NCI-H1105 treated with DMSO at 0.1 percent for 48 hours (cell line): ENCODE data around the gene YWHAG.
"Not testable (repeated sequence)": the region's sequence is repeated elsewhere in the genome, so short reads cannot be mapped to it uniquely, and the experiment has no call there.

ENCODE experiments used
- DNase-seq: peaks from one replicate; lab custom pipeline; 2025; lab: John Stamatoyannopoulos, UW

YWHAG gene

GRCh38 chr7:76380623-76380966 lies 21.8 kb upstream of the YWHAG start:
- no peak for DNase-seq

- DNase-seq = no peak
Measured at GRCh38 chr7:76377186-76377918, 18.6 kb upstream of the YWHAG start.

GRCh38 chr7:76375251-76375650 lies 16.5 kb upstream of the YWHAG start:
- no peak for DNase-seq

- DNase-seq = no peak
Measured at GRCh38 chr7:76372984-76373833, 14.4 kb upstream of the YWHAG start.

GRCh38 chr7:76371396-76371795 lies 12.6 kb upstream of the YWHAG start:
- no peak for DNase-seq

DNA sequence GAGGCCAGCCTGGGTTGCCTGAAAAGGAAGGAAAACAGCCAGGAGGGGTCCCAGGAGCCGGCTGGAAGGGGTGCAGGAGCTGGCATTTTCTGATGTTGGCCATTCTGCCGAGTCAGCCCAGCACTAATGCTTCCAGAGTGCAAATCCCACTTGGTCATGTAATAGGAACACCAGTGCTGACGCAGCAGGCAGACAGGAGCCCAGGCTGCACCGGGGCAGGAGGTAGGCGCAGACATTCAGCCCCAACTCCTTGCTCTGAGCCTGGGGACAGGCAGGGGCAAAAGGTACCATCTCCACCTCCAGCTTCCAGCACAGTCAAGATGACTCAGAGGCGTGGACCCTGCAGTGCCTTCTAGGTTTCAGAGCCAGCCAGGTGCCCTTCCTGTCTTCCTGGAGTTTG lies 10.2 kb upstream of the YWHAG start:
- DNase-seq = no peak

DNA sequence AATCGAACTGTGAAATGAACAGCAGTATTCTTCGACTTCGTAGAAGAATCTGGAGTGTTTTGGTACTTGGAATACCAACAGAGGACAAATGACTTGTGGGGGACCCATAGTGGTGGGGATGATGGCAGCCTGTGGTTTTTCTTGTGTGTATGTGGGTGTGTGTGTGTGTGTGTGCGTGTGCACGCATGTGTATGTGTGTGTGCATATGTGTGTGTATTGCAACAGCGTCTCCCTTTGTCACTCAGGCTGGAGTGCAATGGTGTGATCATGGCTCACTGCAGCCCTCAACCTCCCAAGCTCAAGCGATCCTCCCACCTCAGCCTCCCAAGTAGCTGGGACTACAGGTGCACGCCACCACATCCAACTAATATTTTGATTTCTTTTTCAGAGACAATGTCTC lies 9.4 kb upstream of the YWHAG start:
- no peak for DNase-seq

DNA sequence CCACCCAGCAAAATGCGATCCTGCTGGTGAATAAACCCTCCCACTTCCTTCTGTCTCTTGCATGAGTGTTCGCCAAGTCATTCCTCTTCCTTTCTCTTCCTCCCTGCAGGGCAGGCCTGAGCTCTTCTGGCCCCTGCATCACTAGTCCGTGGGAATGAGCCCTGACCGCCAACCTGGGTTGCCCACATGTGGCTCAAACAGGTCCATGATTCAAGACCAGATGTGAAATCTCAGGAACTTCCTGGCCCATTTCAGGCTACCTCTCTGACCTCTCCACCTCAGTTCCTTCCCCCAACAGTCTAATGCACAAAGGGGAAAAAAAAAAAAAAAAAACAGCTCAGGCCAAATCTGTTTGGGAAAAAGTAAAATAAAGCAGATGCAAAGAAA lies 5.4 kb upstream of the YWHAG start:
- no peak for DNase-seq

DNA sequence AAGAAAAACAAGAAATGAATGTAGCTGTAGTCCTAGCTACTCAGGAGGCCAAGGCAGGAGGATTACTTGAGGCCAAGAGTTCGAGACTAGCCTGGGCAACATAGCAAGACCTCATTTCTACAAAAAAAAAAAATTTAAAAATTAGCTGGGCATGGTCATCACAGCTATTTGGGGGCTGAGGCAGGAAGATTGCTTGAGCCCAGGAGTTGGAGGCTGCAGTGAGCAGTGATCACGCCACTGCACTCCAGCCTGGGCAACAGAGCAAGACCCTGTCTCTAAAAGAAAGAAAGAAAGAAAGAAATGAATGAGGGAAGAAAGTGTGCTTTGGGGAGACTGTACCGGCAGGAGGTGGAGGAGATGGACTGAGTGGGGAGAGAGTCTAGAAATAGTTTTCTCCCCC lies 5.0 kb upstream of the YWHAG start:
- DNase-seq = not testable (repeated sequence)

- DNase-seq = no peak
Measured at GRCh38 chr7:76359978-76360638, 1.3 kb upstream of the YWHAG start.

DNA sequence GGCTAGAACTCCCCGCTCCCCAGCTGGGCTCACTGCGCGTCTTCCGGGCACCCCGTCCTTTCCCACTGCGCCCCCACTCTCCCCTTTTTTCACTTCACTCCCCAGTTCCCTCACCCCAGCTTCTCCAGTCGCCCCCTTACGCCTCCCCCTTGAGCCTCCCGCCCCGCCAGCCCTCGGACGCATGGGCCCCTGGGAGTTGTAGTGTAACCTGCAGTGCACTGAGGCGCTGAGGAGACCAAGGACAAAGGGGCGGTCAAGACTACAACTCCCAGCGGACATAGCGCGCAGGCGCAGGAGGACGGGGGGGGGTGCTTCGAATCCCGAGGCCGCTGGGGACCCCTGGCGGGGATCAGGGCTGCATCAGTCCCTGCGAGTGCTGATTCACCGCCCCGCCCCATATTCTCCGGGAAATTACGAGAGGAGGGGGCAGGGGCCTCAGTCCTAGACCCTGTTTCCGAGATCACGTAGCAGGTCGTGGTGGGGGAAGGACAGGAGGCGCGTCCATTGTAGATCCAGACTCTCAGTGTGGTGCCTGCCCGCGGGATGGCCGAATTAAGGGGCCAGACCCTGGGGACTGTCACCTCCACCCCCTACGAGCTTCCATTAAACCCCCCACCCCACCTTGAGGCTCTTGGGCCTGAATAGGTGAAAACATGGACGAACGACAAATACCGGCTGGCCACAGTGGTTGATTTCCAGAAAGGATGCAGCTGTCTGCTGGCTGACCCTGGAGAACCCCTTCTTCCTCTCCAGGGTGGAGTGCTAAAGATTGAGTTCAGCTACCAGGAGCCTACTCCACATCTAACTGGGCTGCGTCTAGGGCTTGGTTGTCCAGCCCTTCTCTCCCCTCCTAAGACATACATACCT lies 553 bp upstream of the YWHAG start:
- peak; percentile 98 for DNase-seq

GRCh38 chr7:76358011-76358480 lies 745 bp downstream of the YWHAG start:
- DNase-seq = peak; percentile 48

DNA sequence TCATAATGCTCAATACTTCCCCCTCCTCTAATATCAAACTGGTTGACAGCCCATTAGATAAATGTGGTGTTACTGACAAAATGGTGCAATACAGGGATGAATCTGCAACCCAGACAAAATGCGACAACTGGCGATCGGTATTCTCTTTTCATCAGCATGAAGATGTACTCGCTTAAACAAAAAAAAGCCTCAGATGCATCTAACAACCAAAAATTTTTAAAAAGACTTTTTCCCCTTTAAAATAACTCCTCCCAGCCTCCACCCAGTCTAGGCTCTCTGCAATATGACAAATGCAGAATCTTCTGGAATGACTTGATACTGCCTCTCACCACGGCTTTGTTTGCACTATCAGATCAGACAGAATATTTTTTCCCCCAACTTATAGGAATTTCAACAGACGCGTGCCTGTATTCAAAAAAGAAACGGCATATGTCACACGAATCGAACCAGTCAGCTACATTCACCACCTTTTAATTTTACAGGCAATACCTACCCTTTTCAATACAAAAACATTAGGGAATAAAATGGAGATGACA lies 1.2 kb downstream of the YWHAG start:
- peak; percentile 48 for DNase-seq

DNA sequence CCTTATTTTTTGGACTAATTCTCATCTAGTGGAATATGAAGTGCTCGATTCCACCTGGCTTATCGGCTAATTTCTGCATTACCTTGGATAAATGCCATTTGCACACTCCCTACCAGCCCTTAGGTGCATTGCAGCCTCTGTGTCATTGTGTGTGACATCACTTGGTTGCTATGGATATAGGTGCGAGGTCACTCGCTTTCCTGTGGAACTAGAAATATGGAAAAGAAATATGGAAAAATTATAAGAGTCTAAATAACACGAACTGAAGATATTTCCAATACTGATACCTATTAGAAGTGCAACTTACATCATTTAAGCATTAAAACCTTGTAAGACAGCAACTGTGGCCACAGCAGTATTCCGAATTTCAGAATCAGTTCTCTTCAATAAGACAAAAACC lies 2.0 kb downstream of the YWHAG start:
- peak; percentile 80 for DNase-seq

DNA sequence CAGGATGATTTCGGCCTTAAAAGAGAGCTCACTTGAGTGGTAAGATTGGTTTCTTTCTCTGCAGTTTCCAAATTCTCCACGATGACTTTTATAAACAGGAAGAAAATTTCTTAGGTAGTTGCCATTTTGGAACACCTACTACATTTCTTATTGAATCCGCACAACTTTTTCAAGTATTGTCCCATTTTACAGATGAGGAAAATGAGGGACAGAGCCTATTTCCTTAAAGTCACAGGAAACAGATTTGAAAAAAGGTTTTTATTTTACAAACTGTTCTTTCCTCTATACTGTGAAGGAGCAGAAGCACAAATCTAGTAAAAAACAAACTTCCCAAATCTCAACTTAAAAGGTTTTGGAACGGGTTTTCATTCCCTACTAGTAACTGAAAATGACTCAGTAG lies 2.7 kb downstream of the YWHAG start:
- DNase-seq = no peak

DNA sequence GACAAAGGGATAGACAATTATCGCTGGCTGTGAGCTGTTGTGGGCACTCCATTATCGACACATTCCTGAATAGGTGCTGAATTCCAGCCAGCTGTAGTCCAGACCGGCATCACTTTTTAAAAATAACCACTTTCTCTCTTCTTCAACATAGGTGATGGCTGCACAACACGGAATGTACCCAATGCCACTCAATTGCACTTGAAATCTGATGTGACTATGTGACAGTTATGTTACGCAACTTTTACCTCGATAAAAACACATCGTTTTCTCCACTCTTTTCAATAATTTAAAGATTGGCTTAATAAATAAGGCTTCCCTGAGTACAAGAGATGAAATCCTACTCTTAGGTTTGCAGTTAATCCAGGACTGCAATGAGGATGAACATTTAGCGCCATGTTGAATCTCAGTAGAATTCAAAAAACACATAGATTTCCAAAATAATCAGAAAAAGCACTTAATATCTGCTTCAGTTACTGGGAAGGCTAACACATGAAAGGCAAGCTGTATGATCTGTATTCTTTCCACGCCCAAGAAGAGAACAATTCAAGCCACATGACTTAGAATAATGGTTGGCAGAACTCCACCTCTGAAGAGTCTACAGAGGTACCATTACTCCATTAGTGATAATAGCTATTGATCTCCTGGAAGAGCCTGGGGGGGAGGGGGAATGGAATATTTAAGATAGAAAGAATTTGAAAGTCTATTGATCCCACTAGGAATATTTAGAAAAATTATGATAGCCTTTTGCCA lies 3.6 kb downstream of the YWHAG start:
- DNase-seq = no peak

DNA sequence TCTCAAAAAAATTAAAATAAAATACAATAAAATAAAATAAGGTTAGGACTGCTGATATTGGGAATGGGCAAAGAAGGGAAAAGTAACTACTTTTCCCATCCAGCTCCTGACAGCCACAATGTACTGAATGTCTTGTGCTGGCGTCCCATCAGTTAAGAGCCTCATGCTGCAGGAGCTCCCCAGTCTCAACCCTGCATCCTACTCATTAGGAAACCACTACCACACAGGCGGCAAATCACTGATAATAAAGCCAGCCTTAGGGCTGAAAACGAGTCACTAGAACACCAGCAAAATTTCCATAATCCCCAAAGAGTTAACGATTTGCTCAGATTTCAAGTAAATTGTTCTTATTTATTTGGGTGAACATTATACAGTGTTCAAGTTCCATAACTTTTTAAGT lies 4.3 kb downstream of the YWHAG start:
- DNase-seq = no peak

- DNase-seq = no peak
Measured at GRCh38 chr7:76353744-76354143, 5.0 kb downstream of the YWHAG start.

DNA sequence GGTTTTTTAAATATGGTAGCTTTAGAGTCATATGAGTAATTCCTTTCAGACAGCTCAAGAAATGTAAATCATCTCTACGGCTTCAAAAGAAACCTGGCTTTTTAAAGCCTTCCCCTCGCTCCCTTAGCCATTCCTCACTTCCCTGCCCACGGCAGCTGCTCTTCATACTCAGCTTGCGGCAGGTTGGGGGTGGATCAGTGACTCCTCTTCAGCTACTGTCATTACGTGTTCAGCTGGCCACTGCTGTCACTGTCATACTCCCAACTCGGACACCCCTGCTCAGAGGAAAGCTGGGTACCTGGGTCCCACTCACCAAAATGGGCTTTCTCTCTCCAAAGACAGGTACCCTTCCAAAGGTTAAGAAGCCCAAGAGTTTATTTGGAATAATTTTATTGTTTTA lies 6.6 kb downstream of the YWHAG start:
- DNase-seq = no peak

- DNase-seq = no peak
Measured at GRCh38 chr7:76351372-76351771, 7.4 kb downstream of the YWHAG start.

- no peak for DNase-seq
Measured at GRCh38 chr7:76349313-76349885, 9.4 kb downstream of the YWHAG start.
